ENCODE results near the gene STAT5A.
A peak's percentile ranks its signal among the peaks of the same experiment; 100 is the strongest.
"Not testable (repeated sequence)": the region's sequence is repeated elsewhere in the genome, so short reads cannot be mapped to it uniquely, and the experiment has no call there.

Gene STAT5A

GRCh38 chr17:42308446-42308845, 20.1 kb downstream of the STAT5A start:
- no peak for DNase-seq

- DNase-seq: no peak
These were observed 20.8 kb downstream of the STAT5A start for GRCh38 chr17:42309142-42309541.

GRCh38 chr17:42309986-42310786, 21.9 kb downstream of the STAT5A start:
- no peak for DNase-seq

- DNase-seq: no peak
These were observed 22.5 kb downstream of the STAT5A start for GRCh38 chr17:42310787-42311215.

- DNase-seq: peak; percentile 87 to 94 (median 92)
These were observed 23.1 kb downstream of the STAT5A start for GRCh38 chr17:42311240-42312034.

- DNase-seq: no peak
These were observed 23.7 kb downstream of the STAT5A start for GRCh38 chr17:42312035-42312284.

DNA sequence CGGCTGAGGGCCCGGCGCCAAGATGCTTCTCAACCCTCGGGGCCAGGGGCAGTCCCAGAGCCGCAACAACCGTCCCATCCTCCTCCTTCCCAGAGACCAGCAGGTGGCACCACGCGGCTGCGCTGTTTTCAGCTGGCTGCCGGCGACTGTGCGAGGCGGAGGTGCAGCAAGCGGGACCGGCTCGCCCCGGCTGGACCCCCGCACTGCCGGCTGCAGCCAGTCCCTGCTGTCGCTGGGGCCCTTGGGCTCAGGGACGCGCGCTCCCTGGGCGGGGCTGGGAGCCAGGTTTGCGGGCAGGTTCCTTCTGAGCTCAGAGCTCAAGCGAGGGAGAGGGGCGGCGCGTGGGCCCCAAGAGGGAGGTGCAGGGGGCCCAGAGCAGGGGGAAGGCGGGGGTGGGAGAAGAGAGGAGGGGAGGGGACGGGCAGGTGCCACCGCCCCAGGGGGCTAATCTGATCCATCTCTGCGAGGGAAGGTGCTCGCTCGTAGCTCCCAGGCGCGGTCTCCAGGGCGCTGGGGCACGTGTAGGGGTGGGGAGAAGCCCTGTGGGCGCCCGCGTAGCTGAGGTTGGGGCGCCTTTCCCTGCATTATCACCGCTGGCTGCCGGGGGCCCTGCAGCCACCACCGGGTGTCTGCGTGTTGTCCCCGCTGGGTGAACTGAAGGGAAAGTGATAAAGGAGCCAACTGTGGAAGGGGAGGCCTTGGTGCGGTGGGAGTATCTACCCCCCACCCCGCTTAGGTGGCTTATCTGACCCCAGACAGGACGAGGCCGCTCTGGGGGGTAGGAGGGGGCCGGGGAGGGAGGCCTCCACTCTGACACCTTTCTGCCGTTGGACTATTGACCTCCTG, 24.2 kb downstream of the STAT5A start:
- DNase-seq: peak; percentile 63 to 82 (median 70)

DNA sequence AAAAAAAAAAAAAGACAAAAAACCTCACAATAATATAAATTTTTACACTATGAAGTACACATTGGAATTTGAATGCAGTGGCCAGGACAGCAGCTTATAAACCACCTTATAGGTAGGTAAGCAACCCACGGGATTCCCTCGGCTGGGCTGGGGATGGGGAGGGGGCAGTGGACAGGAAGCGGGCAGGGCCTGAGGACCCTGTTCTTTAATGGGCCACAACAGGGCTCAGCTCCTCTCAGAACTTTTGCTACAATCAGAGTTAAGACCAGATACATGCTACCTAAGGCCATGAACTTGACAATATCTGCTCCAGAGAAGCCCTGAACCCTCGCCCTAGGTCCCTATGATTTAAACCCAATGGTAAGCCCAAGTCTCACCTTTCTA, 25.1 kb downstream of the STAT5A start:
- no peak for DNase-seq

GRCh38 chr17:42313773-42314566, 25.7 kb downstream of the STAT5A start:
- no peak for DNase-seq

DNA sequence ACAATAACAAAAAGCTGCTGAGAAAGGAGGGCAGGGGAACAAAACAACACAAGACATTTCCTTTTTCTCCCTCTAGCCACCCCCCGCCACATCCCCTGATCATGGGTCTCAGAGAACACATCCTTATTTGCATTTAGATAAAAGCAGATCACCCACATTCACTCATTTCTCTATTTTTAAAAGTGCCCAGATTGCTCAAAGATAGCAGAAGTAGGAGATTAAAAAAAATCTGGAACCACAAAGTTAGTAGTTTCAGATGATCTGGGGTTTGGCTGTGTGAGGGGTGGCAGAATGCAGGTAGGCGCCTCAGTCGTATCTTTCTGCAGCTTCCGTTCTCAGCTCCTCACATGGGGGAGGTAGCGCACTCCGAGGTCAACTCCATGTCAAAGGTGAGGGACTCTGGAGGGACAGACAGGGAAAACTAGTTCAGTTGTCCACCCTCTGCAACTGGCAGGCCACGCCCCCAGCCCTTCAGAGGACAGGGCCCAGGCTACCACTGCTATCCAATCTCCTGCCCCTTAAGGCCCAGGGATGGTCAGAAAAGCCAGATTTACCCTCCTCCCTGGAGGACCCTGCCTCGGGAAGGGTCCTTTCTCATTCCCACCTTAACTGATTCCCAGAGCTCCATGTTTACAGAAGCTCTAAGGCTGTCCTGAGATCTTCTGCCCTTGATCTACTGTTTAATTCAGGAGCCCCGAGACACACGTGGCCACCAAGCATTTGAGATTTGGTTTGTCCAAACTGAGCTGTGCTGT, 27.3 kb downstream of the STAT5A start:
- peak; percentile 54 to 80 (median 76) for DNase-seq

GRCh38 chr17:42316755-42317154, 28.5 kb downstream of the STAT5A start:
- no peak for DNase-seq

GRCh38 chr17:42317266-42317845, 29.1 kb downstream of the STAT5A start:
- no peak for DNase-seq

DNA sequence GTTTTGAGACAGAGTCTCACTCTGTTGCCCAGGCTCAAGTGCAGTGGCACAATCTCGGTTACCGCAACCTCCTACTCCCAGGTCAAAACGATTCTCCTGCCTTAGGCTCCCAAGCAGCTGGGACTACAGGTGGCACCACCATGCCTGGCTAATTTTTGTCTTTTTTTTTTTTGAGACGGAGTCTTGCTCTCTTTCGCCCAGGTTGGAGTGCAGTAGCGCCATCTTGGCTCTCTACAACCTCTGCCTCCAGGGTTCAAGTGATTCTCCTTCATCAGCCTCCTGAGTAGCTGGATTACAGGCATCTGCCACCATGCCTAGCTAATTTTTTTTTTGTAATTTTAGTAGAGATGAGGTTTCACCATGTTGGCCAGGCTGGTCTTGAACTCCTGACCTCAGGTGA, 29.7 kb downstream of the STAT5A start:
- not testable (repeated sequence) for DNase-seq

- DNase-seq: no peak
These were observed 33.3 kb downstream of the STAT5A start for GRCh38 chr17:42321555-42321954.

DNA sequence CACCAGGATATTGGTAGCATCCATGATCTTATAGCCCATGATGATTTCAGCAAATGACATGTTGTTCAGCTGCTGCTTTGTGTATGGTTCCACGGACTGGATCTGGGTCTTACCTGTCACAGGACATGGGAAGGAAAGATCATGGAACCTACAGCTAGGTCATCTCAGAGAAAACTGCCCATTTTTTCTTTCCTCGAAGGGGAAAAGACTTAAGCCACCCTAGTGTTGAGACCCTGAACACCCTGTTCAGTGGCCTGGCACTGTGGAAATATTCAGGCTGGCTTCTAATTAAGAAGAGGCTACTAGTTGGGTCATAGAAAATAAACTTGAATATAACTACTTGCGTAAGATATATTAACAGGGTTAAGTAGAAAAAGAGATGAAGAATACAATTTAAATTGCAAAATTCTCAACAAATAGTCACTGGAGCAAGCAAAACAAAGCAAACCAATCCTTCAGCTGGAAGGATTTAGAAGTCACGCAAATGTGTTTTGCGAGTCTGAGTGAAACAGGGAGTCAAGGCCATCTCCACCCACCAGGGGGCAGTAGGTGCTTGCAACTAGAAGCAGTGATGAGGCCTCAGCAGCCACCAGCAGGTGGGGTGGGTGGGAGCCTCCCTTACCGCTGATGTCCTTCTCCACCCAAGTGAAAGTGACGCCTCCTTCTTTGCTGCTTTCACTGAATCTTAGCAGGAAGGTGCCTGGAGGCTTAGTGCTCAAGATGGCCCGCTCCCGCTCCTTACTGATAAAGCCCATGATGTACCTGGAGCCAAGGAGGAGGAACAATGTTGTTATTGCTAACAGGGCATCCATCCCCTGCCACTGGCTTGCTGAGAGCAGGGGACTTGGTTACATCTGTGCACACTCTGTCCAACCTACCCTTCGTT, 34.3 kb downstream of the STAT5A start:
- DNase-seq: peak; percentile 94 to 97 (median 96)

DNA sequence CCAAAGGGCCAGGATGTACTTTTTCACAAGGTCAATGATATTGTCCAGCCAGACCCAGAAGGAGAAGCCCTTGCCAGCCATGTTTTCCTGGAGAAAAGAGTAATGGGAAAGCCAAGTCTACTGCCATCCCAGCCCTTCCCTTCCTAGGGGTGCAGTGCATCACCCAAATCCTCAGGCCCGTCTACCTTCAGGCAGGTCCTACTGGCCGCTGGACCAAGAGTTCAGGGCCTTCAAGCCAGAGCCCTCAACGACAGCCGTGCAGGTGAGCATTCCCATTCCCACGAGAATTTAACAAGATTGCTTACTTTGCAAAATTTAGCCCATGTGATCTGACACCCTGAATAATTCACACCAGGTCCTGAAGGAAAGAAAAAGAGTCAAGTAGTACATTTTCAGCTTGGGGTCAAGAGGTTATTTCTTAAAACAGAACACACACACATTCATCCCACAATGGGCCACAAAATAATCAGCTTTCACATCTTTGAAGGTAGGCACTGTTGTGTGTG, 35.0 kb downstream of the STAT5A start:
- DNase-seq: no peak

DNA sequence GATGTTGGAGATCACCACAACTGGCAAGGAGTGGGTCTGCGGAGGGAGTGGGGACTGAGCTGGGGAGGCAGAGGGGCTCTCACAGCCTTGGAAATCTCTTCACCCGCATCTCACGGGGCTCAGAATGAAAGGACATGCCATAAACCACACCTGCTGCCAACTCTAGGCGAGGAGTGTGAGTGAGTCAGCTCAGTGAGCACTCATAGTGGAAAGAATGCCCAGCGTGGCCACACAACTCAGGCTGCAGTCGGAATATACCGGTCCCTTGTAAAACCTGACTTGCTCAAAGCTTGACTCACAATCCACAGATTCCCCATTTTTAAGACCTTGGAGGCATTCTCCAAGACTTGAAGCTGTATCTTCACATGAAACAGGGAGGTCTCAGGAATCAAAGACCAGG, 36.7 kb downstream of the STAT5A start:
- no peak for DNase-seq

GRCh38 chr17:42329025-42329976, 41.0 kb downstream of the STAT5A start:
- DNase-seq: no peak

DNA sequence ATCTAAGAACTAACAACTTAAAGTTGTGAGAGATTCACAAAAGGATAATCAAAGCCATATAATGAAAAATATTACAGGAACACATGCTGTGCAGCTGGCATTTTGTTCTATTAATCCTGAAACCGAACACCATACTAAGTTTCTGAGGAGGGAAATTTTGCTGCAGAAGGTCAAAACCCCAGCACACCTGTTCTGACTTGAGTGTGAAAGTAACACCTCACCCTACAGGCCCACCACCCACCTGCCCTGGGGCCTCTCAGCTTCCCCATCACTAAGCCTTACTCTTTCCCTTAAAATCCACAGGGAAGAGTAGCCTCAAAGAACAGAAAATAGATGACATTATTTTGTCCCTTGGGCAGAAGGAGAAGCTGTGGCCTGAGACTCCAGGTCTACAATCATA, 44.8 kb downstream of the STAT5A start:
- no peak for DNase-seq

Measured in suppressor macrophage (primary cell).